H1 (cell line): Measurements from ENCODE around the gene ARHGAP26. TPM values are rescaled to one million over a fixed set of nuclear protein-coding genes. Genes with fewer than 3 reads are reported as not detected.

Experiments used
- ATF3 ChIP-seq: IDR thresholded peaks from 2 replicates; pipeline ENCODE4 v1.6.1; 2011; ENCODE audit warnings: low read depth, mild to moderate bottlenecking, low read length; ENCODE audit not compliant: insufficient read depth
- BRCA1 ChIP-seq: IDR thresholded peaks from 2 replicates; pipeline ENCODE4 v1.6.1; 2012; ENCODE audit warnings: low read depth, low read length, improper control_type of control experiment
- CHD7 ChIP-seq: fragments of 300-600 bp; sonication (generic); IDR thresholded peaks from 2 replicates; pipeline ENCODE4 v1.7.1; 2012; ENCODE audit warnings: low read length, moderate library complexity, mild to moderate bottlenecking, inconsistent platforms; ENCODE audit not compliant: insufficient replicate concordance
- GABPA ChIP-seq: IDR thresholded peaks from 2 replicates; pipeline ENCODE4 v1.6.1; 2011; ENCODE audit warnings: mild to moderate bottlenecking, low read length, moderate library complexity, borderline replicate concordance; ENCODE audit not compliant: insufficient read depth
- HDAC2 ChIP-seq, 2 experiments: fragments of 300-600 bp in 1 of 2; sonication (generic) in 1 of 2; IDR thresholded peaks; 2 replicates each; pipeline ENCODE4 v1.6.1; 2011 to 2012; ENCODE audit warnings: low read depth in 2 of 2, low read length in 2 of 2, mild to moderate bottlenecking in 2 of 2, moderate library complexity in 2 of 2, borderline replicate concordance in 1 of 2, inconsistent platforms in 1 of 2
- JUN ChIP-seq: IDR thresholded peaks from 2 replicates; pipeline ENCODE4 v1.6.1; 2011; ENCODE audit warnings: low read depth, mild to moderate bottlenecking, improper control_type of control experiment, low read length
- RAD21 ChIP-seq, 2 experiments: IDR thresholded peaks in 1 of 2; conservative IDR thresholded peaks in 1 of 2; 2 replicates each; pipeline ENCODE4 v1.6.1; 2011; ENCODE audit warnings: low read depth in 2 of 2, low read length in 2 of 2, improper control_type of control experiment in 1 of 2, inconsistent platforms in 1 of 2, mild to moderate bottlenecking in 1 of 2, moderate library complexity in 1 of 2
- SP1 ChIP-seq: IDR thresholded peaks from 2 replicates; pipeline ENCODE4 v1.6.1; 2011; ENCODE audit warnings: low read depth, low read length
- SRF ChIP-seq: IDR thresholded peaks from 2 replicates; pipeline ENCODE4 v1.6.1; 2011; ENCODE audit warnings: mild to moderate bottlenecking, low read depth, low read length, moderate library complexity
- TBP ChIP-seq: IDR thresholded peaks from 2 replicates; pipeline ENCODE4 v1.6.1; 2011; ENCODE audit warnings: low read depth, low read length, improper control_type of control experiment
- polyA plus RNA-seq, 7 experiments: library from polyadenylated mRNA; depleted of rRNA in 3 of 7; stranded (reverse) in 5 of 7; unstranded in 2 of 7; fragments of >200 nt in 5 of 7; fragments of 200-250 nt in 2 of 7; gene quantifications; 1 replicate in 5 of 7; 2 replicates in 1 of 7; 4 replicates in 1 of 7; pipeline versions ENCODE4 v1.2.1 to v1.2.3, GENCODE V29; 2011 to 2013; ENCODE audit warnings: missing spikeins in 2 of 7, mixed read lengths in 2 of 7
- total RNA-seq: library from RNA; stranded (reverse); fragmentation: NEBNext Ultra II Directional; extraction: Animal tissue kit (Norgen Biotek cat#: 25700); gene quantifications from 2 replicates; pipeline ENCODE4 v1.2.1, GENCODE V29; 2021
- TF ChIP-seq, protein P1 (sequence below): IDR thresholded peaks from 2 replicates; pipeline ENCODE4 v1.6.1; 2012; ENCODE audit warnings: inconsistent platforms

Gene ARHGAP26
- total and polyA plus RNA-seq, 2 of the 8 experiments (the other 6 are each of a cell fraction or from before 2014, with no cell fraction given): 7.1 to 24.8 TPM

GRCh38 chr5:143205386-143205785 is 435.2 kb downstream of the ARHGAP26 start (continued):
- TF ChIP-seq CHD7 (no peak), HDAC2 (IDR thresholded peaks at IDR 0.05; ENCODE audit: borderline replicate concordance in 1 of 2, low read depth in 2 of 2, low read length in 2 of 2) (no peak), JUN (no peak), GABPA (no peak), BRCA1 (no peak), SP1 (no peak), SRF (no peak), RAD21 (IDR thresholded peaks at IDR 0.05 in 1 of 2, conservative IDR thresholded peaks at IDR 0.05 in 1 of 2; ENCODE audit: low read depth in 2 of 2, low read length in 2 of 2) (no peak), TBP (no peak), ATF3 (no peak)
- TF ChIP-seq, protein P1, sequence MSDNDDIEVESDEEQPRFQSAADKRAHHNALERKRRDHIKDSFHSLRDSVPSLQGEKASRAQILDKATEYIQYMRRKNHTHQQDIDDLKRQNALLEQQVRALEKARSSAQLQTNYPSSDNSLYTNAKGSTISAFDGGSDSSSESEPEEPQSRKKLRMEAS: no peak
